GM21423 (cell line): ENCODE measurements around the gene ARGFX.
"Not testable (repeated sequence)": the region's sequence is repeated elsewhere in the genome, so short reads cannot be mapped to it uniquely, and the experiment has no call there.

Experiments used
- ATAC-seq: cut with Tn5 transposase; IDR thresholded peaks from one replicate; pipeline ENCODE4 v1.9.1; 2021; ENCODE audit warnings: mild to moderate bottlenecking, moderate library complexity; ENCODE audit not compliant: unreplicated experiment

ARGFX gene

GRCh38 chr3:121598564-121598963 lies 30.8 kb downstream of the ARGFX start:
- ATAC-seq = no peak

GRCh38 chr3:121599900-121600299 lies 32.2 kb downstream of the ARGFX start:
- not testable (repeated sequence) for ATAC-seq

GRCh38 chr3:121601212-121601812 lies 33.6 kb downstream of the ARGFX start:
- ATAC-seq = no peak

- ATAC-seq = no peak
These were observed 37.0 kb downstream of the ARGFX start for GRCh38 chr3:121604759-121605158.

- ATAC-seq = no peak
These were observed 38.4 kb downstream of the ARGFX start for GRCh38 chr3:121606106-121606505.
